HCEC 1CT (cell line): Measurements from ENCODE around the gene CLEC2D.
"Not testable (repeated sequence)": the region's sequence is repeated elsewhere in the genome, so short reads cannot be mapped to it uniquely, and the experiment has no call there.

ENCODE experiments used
- DNase-seq: peaks from one replicate; pipeline ENCODE4 v3.0.0-alpha.2; 2017

CLEC2D gene

GRCh38 chr12:9660046-9660445 lies 9.5 kb upstream of the CLEC2D start:
- DNase-seq = no peak

- DNase-seq = no peak
Measured at GRCh38 chr12:9661720-9662119, 7.8 kb upstream of the CLEC2D start.

- no peak for DNase-seq
Measured at GRCh38 chr12:9662488-9662887, 7.0 kb upstream of the CLEC2D start.

- no peak for DNase-seq
Measured at GRCh38 chr12:9667403-9668160, 1.9 kb upstream of the CLEC2D start.

- DNase-seq = no peak
Measured at GRCh38 chr12:9668161-9669018, 1.1 kb upstream of the CLEC2D start.

- DNase-seq = no peak
Measured at GRCh38 chr12:9669019-9669326, 540 bp upstream of the CLEC2D start.

- DNase-seq = not testable (repeated sequence)
Measured at GRCh38 chr12:9672340-9672739, 2.8 kb downstream of the CLEC2D start.

- DNase-seq = peak; percentile 87
Measured at GRCh38 chr12:9673404-9674225, 4.1 kb downstream of the CLEC2D start.

- DNase-seq = no peak
Measured at GRCh38 chr12:9674226-9674590, 4.7 kb downstream of the CLEC2D start.

- not testable (repeated sequence) for DNase-seq
Measured at GRCh38 chr12:9682508-9682907, 13.0 kb downstream of the CLEC2D start.

- not testable (repeated sequence) for DNase-seq
Measured at GRCh38 chr12:9682949-9683348, 13.4 kb downstream of the CLEC2D start.

- not testable (repeated sequence) for DNase-seq
Measured at GRCh38 chr12:9685366-9685765, 15.9 kb downstream of the CLEC2D start.

- DNase-seq = no peak
Measured at GRCh38 chr12:9685915-9686314, 16.4 kb downstream of the CLEC2D start.

GRCh38 chr12:9687228-9687627 lies 17.7 kb downstream of the CLEC2D start:
- peak; percentile 84 for DNase-seq

GRCh38 chr12:9692909-9693308 lies 23.4 kb downstream of the CLEC2D start:
- no peak for DNase-seq

- no peak for DNase-seq
Measured at GRCh38 chr12:9694241-9694640, 24.7 kb downstream of the CLEC2D start.

- DNase-seq = not testable (repeated sequence)
Measured at GRCh38 chr12:9695150-9695549, 25.6 kb downstream of the CLEC2D start.

GRCh38 chr12:9695661-9696060 lies 26.1 kb downstream of the CLEC2D start:
- DNase-seq = not testable (repeated sequence)

- DNase-seq = no peak
Measured at GRCh38 chr12:9697619-9698018, 28.1 kb downstream of the CLEC2D start.

GRCh38 chr12:9698681-9699080 lies 29.2 kb downstream of the CLEC2D start:
- no peak for DNase-seq

GRCh38 chr12:9699269-9699897 lies 29.9 kb downstream of the CLEC2D start:
- DNase-seq = no peak

GRCh38 chr12:9699898-9700605 lies 30.5 kb downstream of the CLEC2D start:
- DNase-seq = peak; percentile 37
